ENCODE measurements around the gene XYLT1. TPM values are rescaled to one million over a fixed set of nuclear protein-coding genes. Genes with fewer than 3 reads are reported as not detected.

XYLT1 gene
- total RNA-seq, 2 donors from 2014 or later: 14.4 to 31.3 TPM

GRCh38 chr16:17246268-17246885, 224.4 kb downstream of the XYLT1 start:
- Histone ChIP-seq H3K9me3 (no peaks in the 10 kb centered on the region), H3K36me3 (no peaks in the 10 kb centered on the region), H3K4me1 (no peaks in the 10 kb centered on the region), H3K27ac (no peak overlapping the region), H3K4me3 (no peak overlapping the region), H3K27me3 (no peaks in the 10 kb centered on the region)
- TF ChIP-seq CTCF (IDR thresholded peaks at IDR 0.05): no peak
- no peak for DNase-seq (ENCODE audit: low spot score)

GRCh38 chr16:17245776-17246175, 225.0 kb downstream of the XYLT1 start:
- Histone ChIP-seq H3K36me3 (no peaks in the 10 kb centered on the region), H3K27ac (no peak overlapping the region), H3K4me1 (no peaks in the 10 kb centered on the region), H3K4me3 (no peak overlapping the region), H3K9me3 (no peaks in the 10 kb centered on the region), H3K27me3 (no peaks in the 10 kb centered on the region)
- no peak for TF ChIP-seq CTCF (IDR thresholded peaks at IDR 0.05)
- DNase-seq (ENCODE audit: low spot score): no peak

- Histone ChIP-seq H3K4me1 (no peaks in the 10 kb centered on the region), H3K27me3 (no peaks in the 10 kb centered on the region), H3K4me3 (no peak overlapping the region), H3K27ac (no peak overlapping the region), H3K9me3 (no peaks in the 10 kb centered on the region), H3K36me3 (no peaks in the 10 kb centered on the region)
- no peak for DNase-seq (ENCODE audit: low spot score)
- TF ChIP-seq CTCF (IDR thresholded peaks at IDR 0.05): no peak
Measured at GRCh38 chr16:17244872-17245551, 225.7 kb downstream of the XYLT1 start.

GRCh38 chr16:17241264-17241835, 229.4 kb downstream of the XYLT1 start:
- no peak for DNase-seq (ENCODE audit: low spot score)
- Histone ChIP-seq H3K27ac (no peak overlapping the region), H3K4me1 (no peaks in the 10 kb centered on the region), H3K4me3 (no peak overlapping the region), H3K9me3 (no peaks in the 10 kb centered on the region), H3K36me3 (no peaks in the 10 kb centered on the region), H3K27me3 (no peaks in the 10 kb centered on the region)
- no peak for TF ChIP-seq CTCF (IDR thresholded peaks at IDR 0.05)

GRCh38 chr16:17238285-17239028, 232.3 kb downstream of the XYLT1 start:
- DNase-seq (ENCODE audit: low spot score): no peak
- TF ChIP-seq CTCF (IDR thresholded peaks at IDR 0.05): no peak
- H3K36me3 ChIP-seq: no peaks in the 10 kb centered on the region
- H3K9me3 ChIP-seq: no peaks in the 10 kb centered on the region
- H3K27me3 ChIP-seq: no peaks in the 10 kb centered on the region
- no peak overlapping the region for H3K27ac ChIP-seq
- no peak overlapping the region for H3K4me3 ChIP-seq
- peaks cover 0 to 7% of the 10 kb centered on the region in 2 donors for H3K4me1 ChIP-seq
